Osteocyte (in vitro differentiated cells): ENCODE measurements around the gene PRDM5. TPM values are rescaled to one million over a fixed set of nuclear protein-coding genes. Genes with fewer than 3 reads are reported as not detected.

ENCODE experiments used
- DNase-seq: peaks from one replicate; pipeline ENCODE4 v3.0.0; 2021; ENCODE audit warnings: mixed read lengths; ENCODE audit not compliant: unreplicated experiment; ENCODE audit errors: extremely low spot score
- H3K27ac Mint-ChIP-seq: one replicate; pipeline ENCODE4 v1.8.0; 2021; ENCODE audit warnings: mild to moderate bottlenecking, mixed read lengths; ENCODE audit not compliant: unreplicated experiment
- H3K27me3 Mint-ChIP-seq: one replicate; pipeline ENCODE4 v1.8.0; 2021; ENCODE audit warnings: mixed read lengths; ENCODE audit not compliant: unreplicated experiment
- H3K36me3 Mint-ChIP-seq: one replicate; pipeline ENCODE4 v1.8.0; 2021; ENCODE audit warnings: mixed read lengths; ENCODE audit not compliant: unreplicated experiment
- H3K4me1 Mint-ChIP-seq: one replicate; pipeline ENCODE4 v1.8.0; 2021; ENCODE audit warnings: mixed read lengths; ENCODE audit not compliant: unreplicated experiment
- H3K4me3 Mint-ChIP-seq: one replicate; pipeline ENCODE4 v1.8.0; 2021; ENCODE audit warnings: mild to moderate bottlenecking, moderate library complexity, mixed read lengths; ENCODE audit not compliant: unreplicated experiment
- H3K9me3 Mint-ChIP-seq: one replicate; pipeline ENCODE4 v1.8.0; 2021; ENCODE audit warnings: mixed read lengths; ENCODE audit not compliant: unreplicated experiment
- CTCF ChIP-seq: fragments of 200-600 bp; sonication (generic); IDR thresholded peaks from 2 replicates; pipeline ENCODE4 v1.5.0; 2021; ENCODE audit warnings: antibody characterized with exemption, mild to moderate bottlenecking, moderate library complexity
- total RNA-seq: library from RNA; stranded (reverse); gene quantifications from 2 replicates; pipeline ENCODE4 v1.2.1, GENCODE V29; 2021

PRDM5 gene
- total RNA-seq, 1 donor from 2014 or later = 9.4 TPM

GRCh38 chr4:120692964-120693363 lies 229.6 kb downstream of the PRDM5 start:
- Mint-ChIP-seq H3K27ac (peak overlapping the region; percentile 44), H3K4me1 (peaks cover 27% of the 10 kb centered on the region), H3K36me3 (no peaks in the 10 kb centered on the region), H3K27me3 (no peaks in the 10 kb centered on the region), H3K9me3 (no peaks in the 10 kb centered on the region), H3K4me3 (no peak overlapping the region)
- no peak for TF ChIP-seq CTCF
- no peak for DNase-seq

GRCh38 chr4:120691536-120691935 lies 231.0 kb downstream of the PRDM5 start:
- H3K27me3 Mint-ChIP-seq = no peaks in the 10 kb centered on the region

GRCh38 chr4:120691106-120691505 lies 231.4 kb downstream of the PRDM5 start:
- Mint-ChIP-seq H3K9me3 (no peaks in the 10 kb centered on the region), H3K27me3 (no peaks in the 10 kb centered on the region), H3K4me3 (no peak overlapping the region), H3K27ac (no peak overlapping the region), H3K36me3 (no peaks in the 10 kb centered on the region), H3K4me1 (peaks cover 23% of the 10 kb centered on the region)
- no peak for TF ChIP-seq CTCF
- no peak for DNase-seq

More at GRCh38 chr4:120691536-120691935, 231.0 kb downstream of the PRDM5 start:
- Mint-ChIP-seq H3K4me1 (peaks cover 27% of the 10 kb centered on the region), H3K36me3 (no peaks in the 10 kb centered on the region), H3K9me3 (no peaks in the 10 kb centered on the region), H3K4me3 (no peak overlapping the region), H3K27ac (no peak overlapping the region)
- DNase-seq = no peak
- no peak for TF ChIP-seq CTCF

GRCh38 chr4:120688791-120689190 lies 233.7 kb downstream of the PRDM5 start:
- Mint-ChIP-seq H3K4me1 (peaks cover 10% of the 10 kb centered on the region), H3K4me3 (no peak overlapping the region), H3K27me3 (no peaks in the 10 kb centered on the region), H3K9me3 (no peaks in the 10 kb centered on the region), H3K27ac (no peak overlapping the region), H3K36me3 (no peaks in the 10 kb centered on the region)
- no peak for TF ChIP-seq CTCF
- no peak for DNase-seq

DNA sequence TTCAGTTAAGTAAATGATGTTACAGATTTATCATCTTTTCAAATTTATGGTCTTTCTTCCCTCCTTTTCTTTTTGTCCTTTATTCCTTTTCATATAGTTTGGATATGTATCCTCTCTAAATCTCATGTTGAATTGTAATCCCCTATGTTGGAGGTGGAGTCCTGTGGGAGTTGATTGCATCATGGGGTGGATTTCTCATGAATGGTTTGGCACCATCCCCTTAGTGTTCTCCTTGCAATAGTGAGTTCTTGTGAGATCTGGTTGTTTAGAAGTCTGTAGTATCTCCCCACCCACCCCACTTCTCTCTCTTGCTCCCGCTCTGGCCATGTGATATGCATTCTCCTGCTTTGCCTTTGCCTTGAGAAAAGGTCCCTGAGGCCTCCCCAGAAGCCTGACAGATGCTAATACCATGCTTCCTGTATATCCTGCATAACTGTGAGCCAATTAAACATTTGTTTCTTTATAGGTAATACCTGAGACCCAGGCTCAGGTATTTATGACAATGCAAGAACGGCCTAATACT lies 236.7 kb downstream of the PRDM5 start:
- no peak overlapping the region for H3K4me3 Mint-ChIP-seq
- H3K36me3 Mint-ChIP-seq = no peaks in the 10 kb centered on the region
- DNase-seq = no peak
- H3K27ac Mint-ChIP-seq = no peak overlapping the region
- peaks cover 6% of the 10 kb centered on the region for H3K4me1 Mint-ChIP-seq
- no peak for TF ChIP-seq CTCF
- H3K9me3 Mint-ChIP-seq = no peaks in the 10 kb centered on the region
- H3K27me3 Mint-ChIP-seq = no peaks in the 10 kb centered on the region
